GM23338 (cell line): ENCODE data around the gene OR5B3. TPM values are rescaled to one million over a fixed set of nuclear protein-coding genes. Genes with fewer than 3 reads are reported as not detected.

Source experiments
- ATAC-seq: fragments of 200-7000 bp; cut with Tn5 transposase; 3 replicates; pipeline ENCODE4 v1.9.1; 2020
- DNase-seq: peaks from one replicate; pipeline ENCODE4 v3.0.0-alpha.2; 2015; ENCODE audit warnings: low spot score
- H2AFZ ChIP-seq: fragments of 200-600 bp; sonication (generic); 2 replicates; pipeline ENCODE4 v1.8.0; 2016; ENCODE audit warnings: antibody characterized with exemption, mild to moderate bottlenecking, moderate library complexity
- H3F3A ChIP-seq: fragments of 200-600 bp; sonication (generic); replicated peaks from 2 replicates; pipeline ENCODE4 v1.8.0; 2017; ENCODE audit warnings: antibody characterized with exemption, mixed run types, low read depth
- H3K27ac ChIP-seq: fragments of 200-600 bp; sonication (generic); 2 replicates; pipeline ENCODE4 v1.6.1; 2016; ENCODE audit warnings: low read depth
- H3K27me3 ChIP-seq: fragments of 200-600 bp; sonication (generic); 2 replicates; pipeline ENCODE4 v1.8.0; 2016; ENCODE audit warnings: mild to moderate bottlenecking, mixed run types, moderate library complexity; ENCODE audit not compliant: insufficient read depth
- H3K36me3 ChIP-seq: fragments of 200-600 bp; sonication (generic); 2 replicates; pipeline ENCODE4 v1.8.0; 2016; ENCODE audit warnings: mild to moderate bottlenecking; ENCODE audit not compliant: insufficient read depth
- H3K4me1 ChIP-seq: fragments of 200-600 bp; sonication (generic); 2 replicates; pipeline ENCODE4 v1.8.0; 2016; ENCODE audit warnings: mild to moderate bottlenecking, moderate library complexity; ENCODE audit not compliant: insufficient read depth
- H3K4me2 ChIP-seq: fragments of 200-600 bp; sonication (generic); 2 replicates; pipeline ENCODE4 v1.7.1; 2017; ENCODE audit warnings: mixed run types
- H3K4me3 ChIP-seq: fragments of 200-600 bp; sonication (generic); 2 replicates; pipeline ENCODE4 v1.6.1; 2016; ENCODE audit warnings: mixed run types
- H3K79me2 ChIP-seq: fragments of 200-600 bp; sonication (generic); replicated peaks from 2 replicates; pipeline ENCODE4 v1.8.0; 2017; ENCODE audit warnings: mild to moderate bottlenecking; ENCODE audit not compliant: insufficient read depth
- H3K9me2 ChIP-seq: fragments of 200-600 bp; sonication (generic); 2 replicates; pipeline ENCODE4 v1.8.0; 2017; ENCODE audit not compliant: insufficient read depth
- H4K20me1 ChIP-seq: fragments of 200-600 bp; sonication (generic); replicated peaks from 2 replicates; pipeline ENCODE4 v1.8.0; 2017; ENCODE audit warnings: mild to moderate bottlenecking; ENCODE audit not compliant: insufficient read depth
- H3K27ac Mint-ChIP-seq: 2 replicates; pipeline ENCODE4 v1.8.0; 2020; ENCODE audit warnings: inconsistent platforms, mild to moderate bottlenecking, moderate library complexity, mixed read lengths
- H3K27me3 Mint-ChIP-seq: 3 replicates; pipeline ENCODE4 v1.8.0; 2022; ENCODE audit warnings: low read depth, mild to moderate bottlenecking, moderate library complexity, mixed read lengths, inconsistent platforms; ENCODE audit not compliant: insufficient read depth, poor library complexity
- H3K36me3 Mint-ChIP-seq: 3 replicates; pipeline ENCODE4 v1.8.0; 2021; ENCODE audit warnings: low read depth, mild to moderate bottlenecking, inconsistent platforms, moderate library complexity, mixed read lengths
- H3K4me1 Mint-ChIP-seq: 3 replicates; pipeline ENCODE4 v1.8.0; 2020; ENCODE audit warnings: mild to moderate bottlenecking, inconsistent platforms, mixed read lengths
- H3K4me3 Mint-ChIP-seq: 3 replicates; pipeline ENCODE4 v1.8.0; 2021; ENCODE audit warnings: moderate library complexity, mild to moderate bottlenecking, inconsistent platforms, mixed read lengths
- H3K9me3 Mint-ChIP-seq: 3 replicates; pipeline ENCODE4 v1.8.0; 2020; ENCODE audit warnings: moderate library complexity, mild to moderate bottlenecking, inconsistent platforms, mixed read lengths
- CREB1 ChIP-seq: fragments of 250-450 bp; sonication (Bioruptor Pico); IDR thresholded peaks from 2 replicates; pipeline ENCODE4 v1.5.0; 2020; ENCODE audit warnings: low read depth, mild to moderate bottlenecking, moderate library complexity
- ETS1 ChIP-seq: IDR thresholded peaks from 2 replicates; pipeline ENCODE4 v1.6.1; 2016; ENCODE audit warnings: antibody characterized with exemption
- EZH2 ChIP-seq: fragments of 200-600 bp; sonication (generic); IDR thresholded peaks from one replicate; pipeline ENCODE4 v1.8.0; 2017; ENCODE audit warnings: antibody characterized with exemption, mild to moderate bottlenecking, low read depth; ENCODE audit not compliant: unreplicated experiment
- EZH2phosphoT487 ChIP-seq: fragments of 200-600 bp; sonication (generic); IDR thresholded peaks from one replicate; pipeline ENCODE4 v1.8.1; 2018; ENCODE audit warnings: antibody characterized with exemption; ENCODE audit not compliant: unreplicated experiment
- JUNB ChIP-seq: IDR thresholded peaks from one replicate; pipeline ENCODE4 v1.6.1; 2016; ENCODE audit warnings: antibody characterized with exemption; ENCODE audit not compliant: unreplicated experiment
- NANOG ChIP-seq: IDR thresholded peaks from 2 replicates; pipeline ENCODE4 v1.6.1; 2016; ENCODE audit warnings: antibody characterized with exemption, borderline replicate concordance
- POLR2AphosphoS5 ChIP-seq: IDR thresholded peaks from 2 replicates; pipeline ENCODE4 v1.6.1; 2016; ENCODE audit warnings: antibody characterized with exemption, low read depth
- REST ChIP-seq: IDR thresholded peaks from one replicate; pipeline ENCODE4 v1.6.1; 2018; ENCODE audit warnings: antibody characterized with exemption; ENCODE audit not compliant: unreplicated experiment
- STAT1 ChIP-seq: IDR thresholded peaks from one replicate; pipeline ENCODE4 v1.6.1; 2016; ENCODE audit warnings: antibody characterized with exemption; ENCODE audit not compliant: unreplicated experiment
- ZNF331 ChIP-seq: fragments of 250-450 bp; sonication (Bioruptor Pico); IDR thresholded peaks from 2 replicates; pipeline ENCODE4 v1.5.0; 2020; ENCODE audit warnings: low read depth, mild to moderate bottlenecking, moderate library complexity
- ZNF462 ChIP-seq: fragments of 250-450 bp; sonication (Bioruptor Pico); IDR thresholded peaks from 2 replicates; pipeline ENCODE4 v1.5.0; 2020; ENCODE audit warnings: mild to moderate bottlenecking, moderate library complexity
- polyA plus RNA-seq: library from polyadenylated mRNA; unstranded; fragments of >200 nt; fragmentation: Nextera tagmentation; extraction: Ambion mirVana; gene quantifications from 2 replicates; pipeline ENCODE4 v1.2.1, GENCODE V29; 2016
- total RNA-seq: library from RNA; depleted of rRNA; stranded (reverse); fragments of >200 nt; shearing (Covaris generic); gene quantifications from 2 replicates; pipeline ENCODE4 v1.2.3, GENCODE V29; 2014
- TF ChIP-seq, protein P1 (sequence below), 2 experiments: fragments of 200-600 bp in 1 of 2; sonication (generic) in 1 of 2; conservative IDR thresholded peaks; 2 replicates each; pipeline versions ENCODE4 v1.5.1 to v1.6.1; 2016 to 2017; ENCODE audit warnings: antibody characterized with exemption in 2 of 2, low read depth in 2 of 2, mild to moderate bottlenecking in 2 of 2, moderate library complexity in 1 of 2

OR5B3 gene
- total and polyA plus RNA-seq, 2 experiments from 2014 or later: not detected

- Mint-ChIP-seq H3K9me3 (peaks cover 19% of the 10 kb centered on the region; the same call in 2 of the 3 replicates), H3K27ac (no peak overlapping the region)
These were observed 44.9 kb upstream of the OR5B3 start for GRCh38 chr11:58451585-58451984.

More at GRCh38 chr11:58451585-58451984, 44.9 kb upstream of the OR5B3 start:
- no peaks in the 10 kb centered on the region for H3K4me1 Mint-ChIP-seq
- no peak for ATAC-seq
- Histone ChIP-seq H3K4me3 (no peak overlapping the region), H3K27me3 (no peaks in the 10 kb centered on the region), H2AFZ (no peak overlapping the region), H3K4me2 (no peak overlapping the region), H3K79me2 (no peaks in the 10 kb centered on the region), H4K20me1 (no peaks in the 10 kb centered on the region), H3K9me2 (peaks cover 10% of the 10 kb centered on the region; the same call in 1 of the 2 replicates), H3F3A (no peaks in the 10 kb centered on the region), H3K27ac (no peak overlapping the region), H3K36me3 (no peaks in the 10 kb centered on the region), H3K4me1 (no peaks in the 10 kb centered on the region)
- H3K36me3 Mint-ChIP-seq: no peaks in the 10 kb centered on the region
- no peak for DNase-seq
- H3K4me3 Mint-ChIP-seq: no peak overlapping the region
- H3K27me3 Mint-ChIP-seq: peaks cover 3% of the 10 kb centered on the region
- no peak for TF ChIP-seq ETS1
- TF ChIP-seq NANOG: no peak
- TF ChIP-seq POLR2AphosphoS5: no peak
- TF ChIP-seq STAT1: no peak
- no peak for TF ChIP-seq JUNB
- TF ChIP-seq CREB1: no peak
- TF ChIP-seq ZNF462: no peak
- TF ChIP-seq ZNF331 (CRISPR knock-in tag): no peak
- no peak for TF ChIP-seq EZH2phosphoT487
- TF ChIP-seq REST: no peak
- TF ChIP-seq EZH2: no peak
- TF ChIP-seq, protein P1, sequence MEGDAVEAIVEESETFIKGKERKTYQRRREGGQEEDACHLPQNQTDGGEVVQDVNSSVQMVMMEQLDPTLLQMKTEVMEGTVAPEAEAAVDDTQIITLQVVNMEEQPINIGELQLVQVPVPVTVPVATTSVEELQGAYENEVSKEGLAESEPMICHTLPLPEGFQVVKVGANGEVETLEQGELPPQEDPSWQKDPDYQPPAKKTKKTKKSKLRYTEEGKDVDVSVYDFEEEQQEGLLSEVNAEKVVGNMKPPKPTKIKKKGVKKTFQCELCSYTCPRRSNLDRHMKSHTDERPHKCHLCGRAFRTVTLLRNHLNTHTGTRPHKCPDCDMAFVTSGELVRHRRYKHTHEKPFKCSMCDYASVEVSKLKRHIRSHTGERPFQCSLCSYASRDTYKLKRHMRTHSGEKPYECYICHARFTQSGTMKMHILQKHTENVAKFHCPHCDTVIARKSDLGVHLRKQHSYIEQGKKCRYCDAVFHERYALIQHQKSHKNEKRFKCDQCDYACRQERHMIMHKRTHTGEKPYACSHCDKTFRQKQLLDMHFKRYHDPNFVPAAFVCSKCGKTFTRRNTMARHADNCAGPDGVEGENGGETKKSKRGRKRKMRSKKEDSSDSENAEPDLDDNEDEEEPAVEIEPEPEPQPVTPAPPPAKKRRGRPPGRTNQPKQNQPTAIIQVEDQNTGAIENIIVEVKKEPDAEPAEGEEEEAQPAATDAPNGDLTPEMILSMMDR (conservative IDR thresholded peaks at IDR 0.05; ENCODE audit: low read depth in 2 of 2): no peak
